BJ (cell line): ENCODE measurements around the gene USP4. TPM values are rescaled to one million over a fixed set of nuclear protein-coding genes. Genes with fewer than 3 reads are reported as not detected.
A peak's percentile ranks its signal among the peaks of the same experiment; 100 is the strongest.

Experiments used
- CTCF ChIA-PET: fragments of 350-600 bp; formaldehyde crosslinking; extraction: SDS; loops from one replicate; lab custom pipeline; 2021; ENCODE audit warnings: antibody characterized with exemption, inconsistent platforms; lab: Yijun Ruan, JAX
- POLR2A ChIA-PET: fragments of 300-600 bp; sonication (Branson Sonifier 250); formaldehyde crosslinking; extraction: SDS; loops from one replicate; lab custom pipeline; 2021; ENCODE audit warnings: antibody characterized with exemption; lab: Charles Lee
- DNase-seq: peaks from one replicate; pipeline ENCODE4 v3.0.0-alpha.2; 2011; ENCODE audit warnings: low read depth
- H3K27me3 ChIP-seq: 2 replicates; pipeline ENCODE4 v1.6.0; 2011; ENCODE audit warnings: low read length; ENCODE audit not compliant: control insufficient read depth, insufficient read depth
- H3K36me3 ChIP-seq: 2 replicates; pipeline ENCODE4 v1.5.1; 2011; ENCODE audit warnings: low read length; ENCODE audit not compliant: control insufficient read depth, insufficient read depth
- H3K4me3 ChIP-seq: 2 replicates; pipeline ENCODE4 v1.5.1; 2011; ENCODE audit warnings: low read depth, mild to moderate bottlenecking, control low read depth, low read length
- polyA plus RNA-seq: library from polyadenylated mRNA; depleted of rRNA; stranded (reverse); fragments of >200 nt; gene quantifications from 2 replicates; pipeline ENCODE4 v1.2.3, GENCODE V29; 2011
- TF ChIP-seq, protein P1 (sequence below): IDR thresholded peaks from 2 replicates; pipeline ENCODE4 v1.5.1; 2011; ENCODE audit warnings: low read depth, mild to moderate bottlenecking, control low read depth, inconsistent platforms, low read length, moderate library complexity; ENCODE audit not compliant: insufficient read depth

The USP4 gene
- polyA plus RNA-seq, 1 experiment = 63.5 TPM

DNA sequence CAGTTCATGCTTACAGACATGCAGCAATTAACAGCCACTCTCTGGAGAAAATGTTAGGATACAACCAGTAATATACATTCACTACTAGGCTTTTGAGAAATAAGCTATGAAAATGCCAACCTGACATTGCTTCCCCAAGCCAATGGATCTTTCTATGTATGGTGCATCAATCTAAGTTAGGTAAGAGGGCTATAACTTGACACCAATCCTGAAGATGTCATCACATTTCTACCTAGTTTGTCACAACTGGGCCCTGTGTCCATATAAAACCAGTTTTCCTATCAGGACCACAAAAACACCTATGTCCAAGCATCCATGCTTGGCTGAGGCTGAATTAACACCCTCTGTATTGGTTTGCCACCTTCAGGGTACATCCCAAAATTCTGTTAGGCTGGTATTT is 32.1 kb upstream of the USP4 start:
- TF ChIP-seq, protein P1, sequence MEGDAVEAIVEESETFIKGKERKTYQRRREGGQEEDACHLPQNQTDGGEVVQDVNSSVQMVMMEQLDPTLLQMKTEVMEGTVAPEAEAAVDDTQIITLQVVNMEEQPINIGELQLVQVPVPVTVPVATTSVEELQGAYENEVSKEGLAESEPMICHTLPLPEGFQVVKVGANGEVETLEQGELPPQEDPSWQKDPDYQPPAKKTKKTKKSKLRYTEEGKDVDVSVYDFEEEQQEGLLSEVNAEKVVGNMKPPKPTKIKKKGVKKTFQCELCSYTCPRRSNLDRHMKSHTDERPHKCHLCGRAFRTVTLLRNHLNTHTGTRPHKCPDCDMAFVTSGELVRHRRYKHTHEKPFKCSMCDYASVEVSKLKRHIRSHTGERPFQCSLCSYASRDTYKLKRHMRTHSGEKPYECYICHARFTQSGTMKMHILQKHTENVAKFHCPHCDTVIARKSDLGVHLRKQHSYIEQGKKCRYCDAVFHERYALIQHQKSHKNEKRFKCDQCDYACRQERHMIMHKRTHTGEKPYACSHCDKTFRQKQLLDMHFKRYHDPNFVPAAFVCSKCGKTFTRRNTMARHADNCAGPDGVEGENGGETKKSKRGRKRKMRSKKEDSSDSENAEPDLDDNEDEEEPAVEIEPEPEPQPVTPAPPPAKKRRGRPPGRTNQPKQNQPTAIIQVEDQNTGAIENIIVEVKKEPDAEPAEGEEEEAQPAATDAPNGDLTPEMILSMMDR = no peak
- ChIA-PET CTCF (no interaction called here), POLR2A (no interaction called here)
- Histone ChIP-seq H3K27me3 (no peaks in the 10 kb centered on the region), H3K36me3 (peaks cover 14% of the 10 kb centered on the region), H3K4me3 (no peak overlapping the region)
- DNase-seq = no peak

DNA sequence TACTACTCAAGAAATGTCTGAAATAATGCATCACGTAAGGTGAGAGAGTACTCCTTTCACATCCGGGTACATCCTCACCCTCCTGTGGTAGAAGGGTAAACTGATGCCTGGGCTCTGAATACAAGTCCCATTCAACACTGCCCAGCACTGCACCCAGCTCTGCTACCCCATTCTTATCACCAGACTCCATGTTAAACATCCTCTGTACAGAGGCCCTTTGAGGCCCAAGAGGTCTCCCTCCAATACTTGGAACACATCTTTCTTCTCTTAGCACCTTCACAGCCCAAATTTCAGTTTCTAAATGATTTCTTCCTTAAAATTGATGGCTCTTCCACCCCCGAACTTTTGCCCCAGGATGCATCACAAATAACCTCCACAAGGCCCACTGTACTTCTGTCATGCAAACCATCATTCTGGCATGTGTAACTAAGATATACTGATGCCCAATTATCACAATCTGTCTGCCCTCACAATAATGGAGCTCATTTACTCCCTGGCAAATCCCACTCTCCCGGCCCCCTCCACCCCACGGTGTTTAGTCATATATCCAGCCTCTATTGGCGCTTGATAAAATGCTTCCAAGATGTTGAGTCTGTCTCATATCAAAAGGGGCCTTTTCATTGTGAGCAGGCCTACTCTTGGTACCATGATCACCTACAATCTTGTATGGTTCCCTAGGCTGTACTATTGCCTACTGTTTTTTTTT is 30.9 kb upstream of the USP4 start:
- POLR2A ChIA-PET = no interaction called here

DNA sequence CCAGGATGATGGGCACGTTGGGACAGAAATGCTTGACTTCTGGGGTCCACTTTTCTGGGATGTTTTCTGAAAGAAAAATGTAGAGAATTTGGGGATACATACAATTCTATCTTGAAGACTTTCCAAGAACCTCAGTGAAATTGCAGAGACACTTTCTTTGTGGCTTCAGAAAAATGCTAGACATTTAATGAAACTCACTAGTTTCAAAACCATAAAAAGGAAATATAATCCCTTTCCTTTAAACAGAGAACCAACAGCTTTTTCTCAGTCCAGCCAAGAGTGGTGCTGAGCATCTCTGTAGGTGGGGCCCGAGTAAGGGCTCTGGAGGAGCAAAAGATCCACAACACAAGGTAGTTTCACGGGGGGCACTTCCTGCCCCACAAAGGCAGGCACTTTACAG is 22.7 kb upstream of the USP4 start:
- ChIA-PET POLR2A (no interaction called here), CTCF (interaction anchor here (1.1 to 2.7 kb wide), 2 partner anchors 15 to 23 kb away, joined by 3 to 10 read pairs; partner anchors contain the start of gene USP4)
- Histone ChIP-seq H3K27me3 (no peaks in the 10 kb centered on the region), H3K4me3 (no peak overlapping the region), H3K36me3 (peaks cover 12% of the 10 kb centered on the region)
- TF ChIP-seq, protein P1 = no peak
- DNase-seq = no peak

More for the DNA sequence above, 30.9 kb upstream of the USP4 start:
- CTCF ChIA-PET = no interaction called here
- TF ChIP-seq, protein P1 = no peak
- H3K4me3 ChIP-seq = no peak overlapping the region
- peaks cover 22% of the 10 kb centered on the region for H3K36me3 ChIP-seq
- no peaks in the 10 kb centered on the region for H3K27me3 ChIP-seq
- no peak for DNase-seq

DNA sequence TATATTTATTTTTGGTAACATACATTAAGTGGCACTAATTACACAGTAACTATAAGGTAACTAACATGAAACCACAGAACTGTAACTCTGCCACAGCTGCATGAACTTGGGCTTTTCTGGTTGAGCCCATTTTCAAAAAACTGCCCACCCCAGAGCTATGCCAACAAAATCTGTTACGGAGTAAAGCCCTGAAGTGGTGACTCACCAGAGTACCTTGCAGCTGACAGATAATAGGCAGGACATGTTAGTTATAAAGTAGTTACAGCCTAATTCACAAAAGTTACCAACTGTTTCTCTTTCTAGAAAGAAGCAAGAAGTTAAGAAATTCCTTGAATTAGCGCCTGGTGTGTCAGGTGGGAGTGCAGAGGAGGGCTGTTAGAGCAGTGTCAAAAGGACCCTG is 19.8 kb upstream of the USP4 start:
- peaks cover 14% of the 10 kb centered on the region for H3K36me3 ChIP-seq
- POLR2A ChIA-PET = interaction anchor here (0.6 kb wide), 1 partner anchor 13 kb away, joined by 3 read pairs; no protein-coding TSS in a partner anchor
- no peak for DNase-seq
- H3K4me3 ChIP-seq = no peak overlapping the region
- H3K27me3 ChIP-seq = no peaks in the 10 kb centered on the region
- CTCF ChIA-PET = interaction anchor here (0.7 to 2.0 kb wide), 3 partner anchors 19 to 152 kb away, joined by 3 to 4 read pairs (median 3); no protein-coding TSS in a partner anchor
- TF ChIP-seq, protein P1 = no peak

DNA sequence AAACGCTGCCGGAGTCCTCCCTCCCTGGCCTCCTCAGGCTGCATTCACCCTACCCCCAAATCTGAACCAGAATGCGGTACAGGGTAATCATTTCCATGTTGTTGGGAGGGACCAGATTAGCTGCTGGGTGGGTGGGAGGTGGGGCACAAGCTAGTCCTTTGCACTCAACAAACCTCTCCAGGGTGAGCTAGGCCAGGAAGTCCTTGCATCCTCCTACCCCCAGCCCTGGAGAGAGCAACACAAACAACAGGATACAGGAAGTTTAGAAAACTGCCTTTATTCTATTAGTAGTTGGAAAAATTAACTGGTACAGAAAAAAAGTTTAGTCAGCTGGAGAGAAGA is 19.0 kb upstream of the USP4 start:
- TF ChIP-seq, protein P1 = no peak
- ChIA-PET POLR2A (interaction anchor here (0.7 kb wide), 1 partner anchor 116 kb away, joined by 3 read pairs; no protein-coding TSS in a partner anchor), CTCF (interaction anchor here (0.7 to 2.0 kb wide), 3 partner anchors 18 to 151 kb away, joined by 3 to 4 read pairs (median 3); no protein-coding TSS in a partner anchor)
- Histone ChIP-seq H3K36me3 (peaks cover 14% of the 10 kb centered on the region), H3K27me3 (no peaks in the 10 kb centered on the region), H3K4me3 (peak overlapping the region; percentile 56)
- no peak for DNase-seq
